ENCODE data around the gene GAPVD1. TPM values are rescaled to one million over a fixed set of nuclear protein-coding genes. Genes with fewer than 3 reads are reported as not detected.

The GAPVD1 gene
- total RNA-seq, 1 experiment from 2014 or later, result 33.3 TPM

GRCh38 chr9:125411171-125411756 is 149.6 kb downstream of the GAPVD1 start (continued):
- TF ChIP-seq ZSCAN18 (CRISPR knock-in tag; IDR thresholded peaks at IDR 0.05) (no peak), ETV6 (CRISPR knock-in tag; IDR thresholded peaks at IDR 0.05) (no peak), NR1H2 (CRISPR knock-in tag; IDR thresholded peaks at IDR 0.05) (no peak)
- TF ChIP-seq, protein P1, sequence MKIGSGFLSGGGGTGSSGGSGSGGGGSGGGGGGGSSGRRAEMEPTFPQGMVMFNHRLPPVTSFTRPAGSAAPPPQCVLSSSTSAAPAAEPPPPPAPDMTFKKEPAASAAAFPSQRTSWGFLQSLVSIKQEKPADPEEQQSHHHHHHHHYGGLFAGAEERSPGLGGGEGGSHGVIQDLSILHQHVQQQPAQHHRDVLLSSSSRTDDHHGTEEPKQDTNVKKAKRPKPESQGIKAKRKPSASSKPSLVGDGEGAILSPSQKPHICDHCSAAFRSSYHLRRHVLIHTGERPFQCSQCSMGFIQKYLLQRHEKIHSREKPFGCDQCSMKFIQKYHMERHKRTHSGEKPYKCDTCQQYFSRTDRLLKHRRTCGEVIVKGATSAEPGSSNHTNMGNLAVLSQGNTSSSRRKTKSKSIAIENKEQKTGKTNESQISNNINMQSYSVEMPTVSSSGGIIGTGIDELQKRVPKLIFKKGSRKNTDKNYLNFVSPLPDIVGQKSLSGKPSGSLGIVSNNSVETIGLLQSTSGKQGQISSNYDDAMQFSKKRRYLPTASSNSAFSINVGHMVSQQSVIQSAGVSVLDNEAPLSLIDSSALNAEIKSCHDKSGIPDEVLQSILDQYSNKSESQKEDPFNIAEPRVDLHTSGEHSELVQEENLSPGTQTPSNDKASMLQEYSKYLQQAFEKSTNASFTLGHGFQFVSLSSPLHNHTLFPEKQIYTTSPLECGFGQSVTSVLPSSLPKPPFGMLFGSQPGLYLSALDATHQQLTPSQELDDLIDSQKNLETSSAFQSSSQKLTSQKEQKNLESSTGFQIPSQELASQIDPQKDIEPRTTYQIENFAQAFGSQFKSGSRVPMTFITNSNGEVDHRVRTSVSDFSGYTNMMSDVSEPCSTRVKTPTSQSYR (CRISPR knock-in tag; IDR thresholded peaks at IDR 0.05), result no peak

DNA sequence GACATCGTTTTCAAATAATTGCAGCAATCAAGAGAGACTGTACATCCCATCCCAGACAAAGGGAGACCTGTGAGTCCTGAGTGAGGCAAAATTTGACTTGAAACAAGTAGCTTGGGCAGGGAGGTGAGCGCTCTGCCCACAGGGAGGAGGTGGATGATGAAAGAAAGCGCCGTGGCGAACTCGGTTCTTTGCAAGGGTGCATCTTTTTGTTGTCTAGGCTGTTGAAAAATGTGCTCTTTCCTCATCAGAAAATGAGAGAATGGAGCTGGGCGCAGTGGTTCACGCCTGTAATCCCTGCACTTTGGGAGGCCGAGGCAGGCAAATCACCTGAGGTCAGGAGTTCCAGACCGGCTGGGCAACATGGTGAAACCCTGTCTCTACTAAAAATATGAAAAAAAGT is 150.5 kb downstream of the GAPVD1 start:
- Mint-ChIP-seq H3K27ac (no peak overlapping the region), H3K27me3 (ENCODE audit: low read depth) (peaks cover 26% of the 10 kb centered on the region), H3K4me3 (no peak overlapping the region), H3K9me3 (peaks cover 7% of the 10 kb centered on the region; the same call in 1 of the 2 replicates), H3K36me3 (no peaks in the 10 kb centered on the region), H3K4me1 (peaks cover 10% of the 10 kb centered on the region)
- DNase-seq (ENCODE audit: low spot score) (no peak), ATAC-seq (no peak)
- TF ChIP-seq MYBL2 (CRISPR knock-in tag; IDR thresholded peaks at IDR 0.05) (no peak), PREB (CRISPR knock-in tag; IDR thresholded peaks at IDR 0.05; ENCODE audit: borderline replicate concordance) (no peak), ZNF423 (CRISPR knock-in tag; IDR thresholded peaks at IDR 0.05) (no peak), FOXJ3 (CRISPR knock-in tag; IDR thresholded peaks at IDR 0.05; ENCODE audit: borderline replicate concordance) (no peak), NFATC4 (CRISPR knock-in tag; IDR thresholded peaks at IDR 0.05) (no peak), SP1 (CRISPR knock-in tag; conservative IDR thresholded peaks at IDR 0.05) (no peak), ATF2 (CRISPR knock-in tag; IDR thresholded peaks at IDR 0.05; ENCODE audit: borderline replicate concordance, low read depth) (no peak)
- ChIA-PET POLR2A (no interaction called here), CTCF (interaction anchor here (0.6 to 1.3 kb wide), 2 partner anchors 15 to 153 kb away, joined by 4 read pairs; no protein-coding TSS in a partner anchor)

DNA sequence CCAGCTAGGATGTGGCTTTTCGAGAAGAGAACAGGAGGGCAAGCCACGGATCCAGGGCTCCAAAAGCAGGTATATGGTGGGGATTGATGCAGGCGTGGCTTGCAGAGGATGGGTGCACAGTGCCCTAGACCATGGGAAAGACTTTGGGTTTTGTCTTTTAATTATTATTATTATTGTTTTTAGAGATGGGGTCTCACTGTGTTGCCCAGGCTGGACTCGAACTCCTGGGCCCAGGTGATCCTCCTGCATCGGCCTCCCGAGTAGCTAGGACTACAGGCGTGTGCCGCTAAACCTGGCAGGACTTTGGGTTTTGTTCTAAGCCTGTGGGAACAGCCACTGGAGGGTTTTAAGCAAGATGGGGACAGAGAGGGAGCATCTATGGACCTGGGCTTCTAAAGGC is 152.0 kb downstream of the GAPVD1 start:
- Mint-ChIP-seq H3K27me3 (ENCODE audit: low read depth) (peaks cover 18% of the 10 kb centered on the region), H3K4me3 (no peak overlapping the region), H3K27ac (no peak overlapping the region), H3K4me1 (peaks cover 6% of the 10 kb centered on the region), H3K36me3 (no peaks in the 10 kb centered on the region), H3K9me3 (peaks cover 7% of the 10 kb centered on the region; the same call in 1 of the 2 replicates)
- ChIA-PET POLR2A (no interaction called here), CTCF (no interaction called here)
- DNase-seq (ENCODE audit: low spot score), result no peak
- no peak for ATAC-seq
- TF ChIP-seq PREB (CRISPR knock-in tag; IDR thresholded peaks at IDR 0.05; ENCODE audit: borderline replicate concordance) (no peak), ZNF317 (CRISPR knock-in tag; IDR thresholded peaks at IDR 0.05; ENCODE audit: borderline replicate concordance, low read depth) (no peak), ATF1 (CRISPR knock-in tag; IDR thresholded peaks at IDR 0.05) (no peak), ZNF512 (CRISPR knock-in tag; IDR thresholded peaks at IDR 0.05; ENCODE audit: borderline replicate concordance) (no peak), MYBL2 (CRISPR knock-in tag; IDR thresholded peaks at IDR 0.05) (no peak), HMGA2 (CRISPR knock-in tag; IDR thresholded peaks at IDR 0.05) (no peak), IRF2 (CRISPR knock-in tag; IDR thresholded peaks at IDR 0.05; ENCODE audit: borderline replicate concordance, low read depth) (no peak)
- TF ChIP-seq, protein P2, sequence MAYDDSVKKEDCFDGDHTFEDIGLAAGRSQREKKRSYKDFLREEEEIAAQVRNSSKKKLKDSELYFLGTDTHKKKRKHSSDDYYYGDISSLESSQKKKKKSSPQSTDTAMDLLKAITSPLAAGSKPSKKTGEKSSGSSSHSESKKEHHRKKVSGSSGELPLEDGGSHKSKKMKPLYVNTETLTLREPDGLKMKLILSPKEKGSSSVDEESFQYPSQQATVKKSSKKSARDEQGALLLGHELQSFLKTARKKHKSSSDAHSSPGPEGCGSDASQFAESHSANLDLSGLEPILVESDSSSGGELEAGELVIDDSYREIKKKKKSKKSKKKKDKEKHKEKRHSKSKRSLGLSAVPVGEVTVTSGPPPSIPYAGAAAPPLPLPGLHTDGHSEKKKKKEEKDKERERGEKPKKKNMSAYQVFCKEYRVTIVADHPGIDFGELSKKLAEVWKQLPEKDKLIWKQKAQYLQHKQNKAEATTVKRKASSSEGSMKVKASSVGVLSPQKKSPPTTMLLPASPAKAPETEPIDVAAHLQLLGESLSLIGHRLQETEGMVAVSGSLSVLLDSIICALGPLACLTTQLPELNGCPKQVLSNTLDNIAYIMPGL (CRISPR knock-in tag; IDR thresholded peaks at IDR 0.05), result no peak
- TF ChIP-seq, protein P3, sequence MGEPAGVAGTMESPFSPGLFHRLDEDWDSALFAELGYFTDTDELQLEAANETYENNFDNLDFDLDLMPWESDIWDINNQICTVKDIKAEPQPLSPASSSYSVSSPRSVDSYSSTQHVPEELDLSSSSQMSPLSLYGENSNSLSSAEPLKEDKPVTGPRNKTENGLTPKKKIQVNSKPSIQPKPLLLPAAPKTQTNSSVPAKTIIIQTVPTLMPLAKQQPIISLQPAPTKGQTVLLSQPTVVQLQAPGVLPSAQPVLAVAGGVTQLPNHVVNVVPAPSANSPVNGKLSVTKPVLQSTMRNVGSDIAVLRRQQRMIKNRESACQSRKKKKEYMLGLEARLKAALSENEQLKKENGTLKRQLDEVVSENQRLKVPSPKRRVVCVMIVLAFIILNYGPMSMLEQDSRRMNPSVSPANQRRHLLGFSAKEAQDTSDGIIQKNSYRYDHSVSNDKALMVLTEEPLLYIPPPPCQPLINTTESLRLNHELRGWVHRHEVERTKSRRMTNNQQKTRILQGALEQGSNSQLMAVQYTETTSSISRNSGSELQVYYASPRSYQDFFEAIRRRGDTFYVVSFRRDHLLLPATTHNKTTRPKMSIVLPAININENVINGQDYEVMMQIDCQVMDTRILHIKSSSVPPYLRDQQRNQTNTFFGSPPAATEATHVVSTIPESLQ (CRISPR knock-in tag; IDR thresholded peaks at IDR 0.05), result no peak
